CD4-positive, alpha-beta T cell (primary cell): ENCODE results near the gene CHPF2. TPM values are rescaled to one million over a fixed set of nuclear protein-coding genes. Genes with fewer than 3 reads are reported as not detected.

ENCODE experiments used
- ATAC-seq: fragments of 200-7000 bp; cut with Tn5 transposase; one replicate; pipeline ENCODE4 v1.10.0; 2022; ENCODE audit warnings: mild to moderate bottlenecking; ENCODE audit not compliant: poor library complexity
- CTCF ChIA-PET: fragments of 350-600 bp; sonication (Branson Sonifier 250); formaldehyde crosslinking; loops from one replicate; lab custom pipeline; 2021; ENCODE audit warnings: antibody characterized with exemption, inconsistent platforms; lab: Charles Lee
- POLR2A ChIA-PET: fragments of 350-600 bp; sonication (Branson Sonifier 250); formaldehyde crosslinking; loops from one replicate; lab custom pipeline; 2021; ENCODE audit warnings: antibody characterized with exemption, inconsistent platforms; lab: Charles Lee
- DNase-seq, 14 experiments: peaks; one replicate each; pipeline ENCODE4 v3.0.0-alpha.2; 2013 to 2020; ENCODE audit warnings: mixed read lengths in 2 of 14
- H3K27ac ChIP-seq, 2 donors: one replicate each; pipeline versions ENCODE4 v1.5.1 to v1.7.0; 2013; ENCODE audit warnings: low read length in 2 of 2, low read depth in 1 of 2, mild to moderate bottlenecking in 1 of 2
- H3K27me3 ChIP-seq, 2 experiments: 1 replicate in 1 of 2; 2 replicates in 1 of 2; pipeline versions ENCODE4 v1.6.1 to v1.7.0; 2013; ENCODE audit warnings: low read length in 2 of 2, control low read depth in 1 of 2, mild to moderate bottlenecking in 1 of 2, moderate library complexity in 1 of 2; ENCODE audit not compliant: insufficient read depth in 2 of 2, control insufficient read depth in 1 of 2
- H3K36me3 ChIP-seq: one replicate; pipeline ENCODE4 v1.6.1; 2013; ENCODE audit warnings: low read length, control low read depth; ENCODE audit not compliant: insufficient read depth
- H3K4me1 ChIP-seq: one replicate; pipeline ENCODE4 v1.6.1; 2013; ENCODE audit warnings: low read length, control low read depth; ENCODE audit not compliant: insufficient read depth
- H3K4me3 ChIP-seq: one replicate; pipeline ENCODE4 v1.5.1; 2013; ENCODE audit warnings: mild to moderate bottlenecking, low read length, moderate library complexity
- H3K9me3 ChIP-seq, 2 experiments: 1 replicate in 1 of 2; 2 replicates in 1 of 2; pipeline versions ENCODE4 v1.6.1 to v1.7.0; 2013; ENCODE audit warnings: low read length in 2 of 2, mild to moderate bottlenecking in 2 of 2, control low read depth in 1 of 2, moderate library complexity in 1 of 2; ENCODE audit not compliant: control insufficient read depth in 1 of 2, insufficient read depth in 1 of 2
- H3K27ac Mint-ChIP-seq: one replicate; pipeline ENCODE4 v1.8.0; 2020; ENCODE audit warnings: mixed read lengths
- H3K27me3 Mint-ChIP-seq: one replicate; pipeline ENCODE4 v1.8.0; 2021; ENCODE audit warnings: mixed read lengths
- H3K36me3 Mint-ChIP-seq: one replicate; pipeline ENCODE4 v1.8.0; 2021; ENCODE audit warnings: low read depth, mixed read lengths
- H3K4me1 Mint-ChIP-seq: one replicate; pipeline ENCODE4 v1.8.0; 2021; ENCODE audit warnings: low read depth, mixed read lengths
- H3K4me3 Mint-ChIP-seq: one replicate; pipeline ENCODE4 v1.8.0; 2020; ENCODE audit warnings: mild to moderate bottlenecking, mixed read lengths
- H3K9me3 Mint-ChIP-seq: one replicate; pipeline ENCODE4 v1.8.0; 2020; ENCODE audit warnings: mixed read lengths
- CTCF ChIP-seq: fragments of 200-600 bp; IDR thresholded peaks from one replicate; pipeline ENCODE4 v1.8.0; 2022; ENCODE audit warnings: antibody characterized with exemption, mild to moderate bottlenecking
- intact Hi-C, 2 experiments: fragments of 100-400 bp; cut with DNase I in 1 of 2; cut with micrococcal nuclease in 1 of 2; formaldehyde crosslinking; loops; one replicate each; pipeline versions ENCODE4 v1.15.1 to v1.9.0; 2023 to 2025; cut with DNase I, micrococcal nuclease
- total RNA-seq, 174 experiments: library from RNA in 2 of 174; stranded (reverse) in 2 of 174; gene quantifications; one replicate each; pipeline ENCODE4 v1.2.3 and lab custom pipeline; 2021 to 2026

CHPF2 gene
- total RNA-seq, 2 experiments from 2014 or later = 29.6 to 30.5 TPM

GRCh38 chr7:151256410-151257045, 24.2 kb downstream of the CHPF2 start:
- H3K27ac ChIP-seq = no peak overlapping the region
- H3K9me3 Mint-ChIP-seq = no peaks in the 10 kb centered on the region
- DNase-seq (no peak), ATAC-seq (no peak)
- intact Hi-C loops = no loop called here
- peaks cover 6% of the 10 kb centered on the region for H3K4me1 ChIP-seq
- no peak overlapping the region for H3K4me3 Mint-ChIP-seq
- H3K4me3 ChIP-seq = no peak overlapping the region
- CTCF ChIA-PET = no interaction called here
- peaks cover 66% of the 10 kb centered on the region for H3K27me3 Mint-ChIP-seq
- H3K9me3 ChIP-seq = no peaks in the 10 kb centered on the region
- H3K4me1 Mint-ChIP-seq = peaks cover 9% of the 10 kb centered on the region
- no peak overlapping the region for H3K27ac Mint-ChIP-seq
- H3K36me3 ChIP-seq = no peaks in the 10 kb centered on the region
- no peaks in the 10 kb centered on the region for H3K36me3 Mint-ChIP-seq
- TF ChIP-seq CTCF = no peak
- H3K27me3 ChIP-seq = peaks cover 15 to 18% of the 10 kb centered on the region in 2 experiments
- POLR2A ChIA-PET = no interaction called here

- intact Hi-C loops = no loop called here
- no peak for TF ChIP-seq CTCF
- ATAC-seq = no peak
- Histone ChIP-seq H3K36me3 (no peaks in the 10 kb centered on the region), H3K4me3 (no peak overlapping the region), H3K27ac (no peak overlapping the region), H3K4me1 (no peaks in the 10 kb centered on the region), H3K9me3 (no peaks in the 10 kb centered on the region), H3K27me3 (peaks cover 5 to 6% of the 10 kb centered on the region in 2 experiments)
- Mint-ChIP-seq H3K27ac (no peak overlapping the region), H3K27me3 (peaks cover 60% of the 10 kb centered on the region), H3K9me3 (no peaks in the 10 kb centered on the region), H3K36me3 (no peaks in the 10 kb centered on the region), H3K4me1 (no peaks in the 10 kb centered on the region), H3K4me3 (no peak overlapping the region)
- ChIA-PET CTCF (no interaction called here), POLR2A (no interaction called here)
- no peak for DNase-seq
Observed at GRCh38 chr7:151257990-151258389, 25.7 kb downstream of the CHPF2 start.

GRCh38 chr7:151260471-151260870, 28.2 kb downstream of the CHPF2 start:
- H3K4me1 ChIP-seq = no peaks in the 10 kb centered on the region
- H3K4me3 Mint-ChIP-seq = no peak overlapping the region
- no peak overlapping the region for H3K4me3 ChIP-seq
- DNase-seq (no peak), ATAC-seq (no peak)
- ChIA-PET CTCF (no interaction called here), POLR2A (no interaction called here)
- no peaks in the 10 kb centered on the region for H3K9me3 Mint-ChIP-seq
- H3K36me3 Mint-ChIP-seq = no peaks in the 10 kb centered on the region
- no peaks in the 10 kb centered on the region for H3K4me1 Mint-ChIP-seq
- H3K27me3 ChIP-seq = peaks cover 2 to 5% of the 10 kb centered on the region in 2 experiments
- TF ChIP-seq CTCF = no peak
- H3K9me3 ChIP-seq = no peaks in the 10 kb centered on the region
- intact Hi-C loops = no loop called here
- no peak overlapping the region for H3K27ac Mint-ChIP-seq
- no peak overlapping the region for H3K27ac ChIP-seq
- H3K27me3 Mint-ChIP-seq = peaks cover 43% of the 10 kb centered on the region
- H3K36me3 ChIP-seq = no peaks in the 10 kb centered on the region
